Neural cell (in vitro differentiated cells): ENCODE results near the gene DNAJC7. TPM values are rescaled to one million over a fixed set of nuclear protein-coding genes. Genes with fewer than 3 reads are reported as not detected.

Experiments
- H2AFZ ChIP-seq: fragments of 200-600, 300-800 bp; sonication (generic), shearing (Covaris generic); 2 replicates; pipeline ENCODE4 v1.6.0; 2014; ENCODE audit warnings: low read depth, mild to moderate bottlenecking, antibody characterized with exemption, low read length, moderate library complexity
- H3F3A ChIP-seq: fragments of 200-600 bp; shearing (Covaris generic); 2 replicates; pipeline ENCODE4 v1.6.1; 2016; ENCODE audit warnings: mild to moderate bottlenecking, moderate library complexity, mixed read lengths, antibody characterized with exemption, low read length; ENCODE audit not compliant: insufficient read depth, poor library complexity, severe bottlenecking
- H3K27ac ChIP-seq: fragments of 200-600, 300-800 bp; sonication (generic), shearing (Covaris generic); 2 replicates; pipeline ENCODE4 v1.5.1; 2014; ENCODE audit warnings: mild to moderate bottlenecking, low read length, moderate library complexity
- H3K27me3 ChIP-seq: fragments of 300-800, 200-600 bp; sonication (generic), shearing (Covaris generic); 2 replicates; pipeline ENCODE4 v1.6.0; 2014; ENCODE audit warnings: mild to moderate bottlenecking, low read depth, low read length, moderate library complexity; ENCODE audit not compliant: insufficient read depth
- H3K36me3 ChIP-seq: fragments of 300-800, 200-600 bp; sonication (generic), shearing (Covaris generic); 2 replicates; pipeline ENCODE4 v1.5.1; 2014; ENCODE audit warnings: mild to moderate bottlenecking, antibody characterized with exemption, low read length, moderate library complexity; ENCODE audit not compliant: insufficient read depth
- H3K4me2 ChIP-seq: fragments of 300-800, 200-600 bp; sonication (generic), shearing (Covaris generic); 2 replicates; pipeline ENCODE4 v1.6.0; 2014; ENCODE audit warnings: mild to moderate bottlenecking, low read length
- H3K4me3 ChIP-seq: fragments of 300-800, 200-600 bp; sonication (generic), shearing (Covaris generic); 2 replicates; pipeline ENCODE4 v1.5.1; 2014; ENCODE audit warnings: mild to moderate bottlenecking, low read length, moderate library complexity
- H3K79me2 ChIP-seq: fragments of 200-600 bp; shearing (Covaris generic); replicated peaks from 2 replicates; pipeline ENCODE4 v1.6.0; 2014; ENCODE audit warnings: mild to moderate bottlenecking, low read length, moderate library complexity; ENCODE audit not compliant: insufficient read depth
- H3K9ac ChIP-seq: fragments of 300-800, 200-600 bp; sonication (generic), shearing (Covaris generic); 2 replicates; pipeline ENCODE4 v1.6.1; 2016; ENCODE audit warnings: mild to moderate bottlenecking, low read length, mixed read lengths
- H3K9me2 ChIP-seq: fragments of 200-600 bp; shearing (Covaris generic); 2 replicates; pipeline ENCODE4 v1.6.1; 2016; ENCODE audit warnings: mild to moderate bottlenecking, low read length, mixed read lengths; ENCODE audit not compliant: insufficient read depth
- H3K9me3 ChIP-seq: fragments of 200-600, 300-800 bp; sonication (generic), shearing (Covaris generic); 2 replicates; pipeline ENCODE4 v1.6.1; 2016; ENCODE audit warnings: mild to moderate bottlenecking, mixed run types, low read length, moderate library complexity, mixed read lengths
- H4K20me1 ChIP-seq: fragments of 200-600 bp; shearing (Covaris generic); 2 replicates; pipeline ENCODE4 v1.6.1; 2016; ENCODE audit warnings: mild to moderate bottlenecking, mixed run types; ENCODE audit not compliant: insufficient read depth
- CTCF ChIP-seq: fragments of 450-650 bp; IDR thresholded peaks from 2 replicates; pipeline ENCODE4 v1.5.1; 2014; ENCODE audit warnings: antibody characterized with exemption, mild to moderate bottlenecking, moderate library complexity; ENCODE audit not compliant: poor library complexity, severe bottlenecking
- EP300 ChIP-seq: fragments of 450-650 bp; conservative IDR thresholded peaks from 2 replicates; pipeline ENCODE4 v1.6.1; 2014; ENCODE audit warnings: antibody characterized with exemption, mild to moderate bottlenecking, moderate library complexity; ENCODE audit not compliant: poor library complexity, severe bottlenecking
- EZH2 ChIP-seq: fragments of 200-600, 300-800 bp; shearing (Covaris generic), sonication (generic); IDR thresholded peaks from 2 replicates; pipeline ENCODE4 v1.6.1; 2014; ENCODE audit warnings: antibody characterized with exemption, low read length, borderline replicate concordance, mild to moderate bottlenecking; ENCODE audit not compliant: insufficient read depth, poor library complexity, severe bottlenecking
- MXI1 ChIP-seq: fragments of 450-650 bp; conservative IDR thresholded peaks from 2 replicates; pipeline ENCODE4 v1.6.1; 2014; ENCODE audit warnings: antibody characterized with exemption, mild to moderate bottlenecking; ENCODE audit not compliant: poor library complexity, severe bottlenecking
- POLR2AphosphoS5 ChIP-seq: IDR thresholded peaks from 2 replicates; pipeline ENCODE4 v1.6.1; 2012
- RAD21 ChIP-seq: fragments of 450-650 bp; conservative IDR thresholded peaks from 2 replicates; pipeline ENCODE4 v1.6.1; 2014; ENCODE audit warnings: antibody characterized with exemption, mild to moderate bottlenecking, moderate library complexity
- REST ChIP-seq: IDR thresholded peaks from 2 replicates; pipeline ENCODE4 v1.6.1; 2012; ENCODE audit warnings: borderline replicate concordance
- SMC3 ChIP-seq: fragments of 450-650 bp; conservative IDR thresholded peaks from 2 replicates; pipeline ENCODE4 v1.6.1; 2014; ENCODE audit warnings: antibody characterized with exemption, mild to moderate bottlenecking, moderate library complexity; ENCODE audit not compliant: poor library complexity
- TAF1 ChIP-seq: IDR thresholded peaks from 2 replicates; pipeline ENCODE4 v1.6.1; 2012; ENCODE audit warnings: low read depth
- polyA plus RNA-seq: library from polyadenylated mRNA; depleted of rRNA; stranded (reverse); fragments of >200 nt; gene quantifications from 2 replicates; pipeline ENCODE4 v1.2.3, GENCODE V29; 2014

The DNAJC7 gene
- polyA plus RNA-seq, 1 donor from 2014 or later, result 126 TPM

- Histone ChIP-seq H3K9ac (no peak overlapping the region), H3F3A (no peaks in the 10 kb centered on the region), H2AFZ (no peak overlapping the region), H3K9me2 (no peaks in the 10 kb centered on the region), H3K4me3 (no peak overlapping the region), H3K4me2 (no peak overlapping the region), H4K20me1 (no peaks in the 10 kb centered on the region), H3K27me3 (no peaks in the 10 kb centered on the region), H3K36me3 (peaks cover 4% of the 10 kb centered on the region), H3K79me2 (no peaks in the 10 kb centered on the region), H3K27ac (no peak overlapping the region), H3K9me3 (no peaks in the 10 kb centered on the region)
- TF ChIP-seq EZH2 (no peak), SMC3 (no peak), MXI1 (no peak), CTCF (no peak), REST (no peak), RAD21 (no peak), TAF1 (no peak), POLR2AphosphoS5 (no peak)
These were observed 41.0 kb downstream of the DNAJC7 start for GRCh38 chr17:41976142-41976768.

GRCh38 chr17:41975099-41976083 is 41.8 kb downstream of the DNAJC7 start:
- no peaks in the 10 kb centered on the region for H3K9me2 ChIP-seq
- H3K9ac ChIP-seq, result no peak overlapping the region
- H3K9me3 ChIP-seq, result no peaks in the 10 kb centered on the region
- TF ChIP-seq EP300 (no peak), RAD21 (no peak), MXI1 (no peak), TAF1 (no peak), EZH2 (no peak), CTCF (no peak), REST (no peak), POLR2AphosphoS5 (no peak), SMC3 (no peak)
- no peak overlapping the region for H3K27ac ChIP-seq
- no peak overlapping the region for H3K4me3 ChIP-seq
- H4K20me1 ChIP-seq, result no peaks in the 10 kb centered on the region
- H3K27me3 ChIP-seq, result no peaks in the 10 kb centered on the region
- H2AFZ ChIP-seq, result no peak overlapping the region
- peaks cover 4% of the 10 kb centered on the region for H3K79me2 ChIP-seq
- no peaks in the 10 kb centered on the region for H3F3A ChIP-seq
- no peak overlapping the region for H3K4me2 ChIP-seq
- peaks cover 4% of the 10 kb centered on the region for H3K36me3 ChIP-seq
